ENCODE data around the gene PSKH1. TPM values are rescaled to one million over a fixed set of nuclear protein-coding genes. Genes with fewer than 3 reads are reported as not detected.

The PSKH1 gene
- total RNA-seq, 2 experiments from 2014 or later, result 11.4 to 13.3 TPM

DNA sequence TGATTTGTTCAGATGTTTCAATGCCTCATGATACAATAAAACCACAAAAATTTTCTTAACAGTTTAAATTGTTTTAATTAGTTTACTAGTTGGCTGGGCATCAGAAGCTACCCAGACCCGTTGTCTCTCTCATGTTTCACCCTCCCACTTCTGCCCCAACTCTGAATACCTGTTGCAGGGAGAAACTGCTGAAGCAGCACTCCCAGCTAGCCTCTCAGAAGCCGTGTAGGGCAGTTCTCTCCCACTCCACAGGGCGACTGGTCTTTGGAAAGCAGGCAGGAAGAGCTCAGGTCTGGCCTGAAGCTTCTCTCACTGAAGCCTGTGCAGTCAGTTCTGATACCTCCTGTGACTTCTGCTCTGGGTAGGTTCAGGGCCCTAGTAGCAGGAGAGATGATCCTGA lies 21.8 kb upstream of the PSKH1 start:
- CTCF ChIA-PET, result interaction anchor here (0.7 to 1.2 kb wide), 2 partner anchors 22 to 55 kb away, joined by 3 to 8 read pairs; no protein-coding TSS in a partner anchor
- ATAC-seq (ENCODE audit: poor library complexity), result no peak

DNA sequence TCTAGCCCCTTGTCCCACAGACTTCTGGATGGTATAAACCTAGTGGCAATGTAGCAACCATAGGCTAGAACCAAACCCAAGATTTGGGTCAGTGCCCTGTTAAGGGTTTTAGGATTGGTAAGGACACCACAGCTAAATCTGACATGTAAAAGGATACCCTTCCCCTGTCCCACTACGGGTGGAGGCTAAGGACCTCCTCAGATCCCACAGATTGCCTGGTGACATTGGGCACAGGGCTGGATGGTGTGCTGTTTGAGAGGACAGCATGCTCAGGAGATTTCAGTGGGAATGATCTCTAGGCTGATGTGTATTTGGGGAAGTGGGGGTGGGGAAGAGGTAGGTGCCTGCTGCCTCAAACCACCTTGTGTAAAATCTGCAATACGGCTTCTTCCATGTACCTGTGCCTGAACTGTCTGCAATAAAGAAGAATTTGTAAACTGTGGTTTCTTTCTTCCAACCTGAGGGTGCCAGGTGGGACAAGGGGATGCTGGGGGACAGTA lies 20.9 kb upstream of the PSKH1 start:
- Histone ChIP-seq H3K27me3 (ENCODE audit: control insufficient read depth in 1 of 2, insufficient read depth in 2 of 2, low read length in 2 of 2) (no peaks in the 10 kb centered on the region), H3K4me3 (ENCODE audit: low read length) (peak overlapping the region; percentile 99), H3K27ac (ENCODE audit: low read depth in 1 of 2, low read length in 2 of 2) (peak overlapping the region; percentile 82 to 93), H3K36me3 (ENCODE audit: insufficient read depth, low read length) (peaks cover 45% of the 10 kb centered on the region), H3K9me3 (ENCODE audit: control insufficient read depth in 1 of 2, insufficient read depth in 1 of 2, low read length in 2 of 2) (no peaks in the 10 kb centered on the region), H3K4me1 (ENCODE audit: insufficient read depth, low read length) (peaks cover 44% of the 10 kb centered on the region)
- Mint-ChIP-seq H3K27ac (peak overlapping the region; percentile 89), H3K4me1 (ENCODE audit: low read depth) (peaks cover 35% of the 10 kb centered on the region), H3K36me3 (ENCODE audit: low read depth) (peaks cover 57% of the 10 kb centered on the region), H3K4me3 (peak overlapping the region; percentile 96), H3K27me3 (no peaks in the 10 kb centered on the region), H3K9me3 (no peaks in the 10 kb centered on the region)
- intact Hi-C loops (cut with DNase I, micrococcal nuclease), result loop anchor here in 1 of 2 experiments (1.0 to 5.0 kb wide), 3 partner anchors 21 to 40 kb away; partner anchors contain the start of genes CENPT and PSKH1
- ATAC-seq (ENCODE audit: poor library complexity), result no peak
- TF ChIP-seq, protein P1, sequence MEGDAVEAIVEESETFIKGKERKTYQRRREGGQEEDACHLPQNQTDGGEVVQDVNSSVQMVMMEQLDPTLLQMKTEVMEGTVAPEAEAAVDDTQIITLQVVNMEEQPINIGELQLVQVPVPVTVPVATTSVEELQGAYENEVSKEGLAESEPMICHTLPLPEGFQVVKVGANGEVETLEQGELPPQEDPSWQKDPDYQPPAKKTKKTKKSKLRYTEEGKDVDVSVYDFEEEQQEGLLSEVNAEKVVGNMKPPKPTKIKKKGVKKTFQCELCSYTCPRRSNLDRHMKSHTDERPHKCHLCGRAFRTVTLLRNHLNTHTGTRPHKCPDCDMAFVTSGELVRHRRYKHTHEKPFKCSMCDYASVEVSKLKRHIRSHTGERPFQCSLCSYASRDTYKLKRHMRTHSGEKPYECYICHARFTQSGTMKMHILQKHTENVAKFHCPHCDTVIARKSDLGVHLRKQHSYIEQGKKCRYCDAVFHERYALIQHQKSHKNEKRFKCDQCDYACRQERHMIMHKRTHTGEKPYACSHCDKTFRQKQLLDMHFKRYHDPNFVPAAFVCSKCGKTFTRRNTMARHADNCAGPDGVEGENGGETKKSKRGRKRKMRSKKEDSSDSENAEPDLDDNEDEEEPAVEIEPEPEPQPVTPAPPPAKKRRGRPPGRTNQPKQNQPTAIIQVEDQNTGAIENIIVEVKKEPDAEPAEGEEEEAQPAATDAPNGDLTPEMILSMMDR (IDR thresholded peaks at IDR 0.05), result no peak
- DNase-seq, result peak in 1 of 14 experiments; percentile 23
- ChIA-PET CTCF (interaction anchor here (1.2 kb wide), 1 partner anchor 56 kb away, joined by 8 read pairs; no protein-coding TSS in a partner anchor), POLR2A (interaction anchor here (1.0 to 1.5 kb wide), 5 partner anchors 20 to 66 kb away, joined by 3 to 8 read pairs (median 4); partner anchors contain the start of genes NUTF2, PSKH1, RANBP10 and TSNAXIP1)

More for the DNA sequence above, 21.8 kb upstream of the PSKH1 start:
- H3K4me1 Mint-ChIP-seq (ENCODE audit: low read depth), result peaks cover 35% of the 10 kb centered on the region
- Histone ChIP-seq H3K9me3 (ENCODE audit: control insufficient read depth in 1 of 2, insufficient read depth in 1 of 2, low read length in 2 of 2) (no peaks in the 10 kb centered on the region), H3K4me3 (ENCODE audit: low read length) (no peak overlapping the region), H3K27ac (ENCODE audit: low read depth in 1 of 2, low read length in 2 of 2) (no peak overlapping the region), H3K36me3 (ENCODE audit: insufficient read depth, low read length) (peaks cover 40% of the 10 kb centered on the region), H3K4me1 (ENCODE audit: insufficient read depth, low read length) (peaks cover 41% of the 10 kb centered on the region), H3K27me3 (ENCODE audit: control insufficient read depth in 1 of 2, insufficient read depth in 2 of 2, low read length in 2 of 2) (no peaks in the 10 kb centered on the region)
- peak overlapping the region; percentile 89 for H3K27ac Mint-ChIP-seq
- no peak for DNase-seq
- H3K36me3 Mint-ChIP-seq (ENCODE audit: low read depth), result peaks cover 54% of the 10 kb centered on the region
- H3K4me3 Mint-ChIP-seq, result peak overlapping the region; percentile 96
- H3K9me3 Mint-ChIP-seq, result no peaks in the 10 kb centered on the region
- TF ChIP-seq, protein P1 (IDR thresholded peaks at IDR 0.05), result no peak
- intact Hi-C loops (cut with DNase I, micrococcal nuclease), result loop anchor here in 1 of 2 experiments (5.0 kb wide), 1 partner anchor 39 kb away; no protein-coding TSS in a partner anchor
- no peaks in the 10 kb centered on the region for H3K27me3 Mint-ChIP-seq
- POLR2A ChIA-PET, result interaction anchor here (1.0 to 1.5 kb wide), 4 partner anchors 21 to 65 kb away, joined by 3 to 4 read pairs (median 4); partner anchors contain the start of genes PSKH1, RANBP10 and TSNAXIP1

DNA sequence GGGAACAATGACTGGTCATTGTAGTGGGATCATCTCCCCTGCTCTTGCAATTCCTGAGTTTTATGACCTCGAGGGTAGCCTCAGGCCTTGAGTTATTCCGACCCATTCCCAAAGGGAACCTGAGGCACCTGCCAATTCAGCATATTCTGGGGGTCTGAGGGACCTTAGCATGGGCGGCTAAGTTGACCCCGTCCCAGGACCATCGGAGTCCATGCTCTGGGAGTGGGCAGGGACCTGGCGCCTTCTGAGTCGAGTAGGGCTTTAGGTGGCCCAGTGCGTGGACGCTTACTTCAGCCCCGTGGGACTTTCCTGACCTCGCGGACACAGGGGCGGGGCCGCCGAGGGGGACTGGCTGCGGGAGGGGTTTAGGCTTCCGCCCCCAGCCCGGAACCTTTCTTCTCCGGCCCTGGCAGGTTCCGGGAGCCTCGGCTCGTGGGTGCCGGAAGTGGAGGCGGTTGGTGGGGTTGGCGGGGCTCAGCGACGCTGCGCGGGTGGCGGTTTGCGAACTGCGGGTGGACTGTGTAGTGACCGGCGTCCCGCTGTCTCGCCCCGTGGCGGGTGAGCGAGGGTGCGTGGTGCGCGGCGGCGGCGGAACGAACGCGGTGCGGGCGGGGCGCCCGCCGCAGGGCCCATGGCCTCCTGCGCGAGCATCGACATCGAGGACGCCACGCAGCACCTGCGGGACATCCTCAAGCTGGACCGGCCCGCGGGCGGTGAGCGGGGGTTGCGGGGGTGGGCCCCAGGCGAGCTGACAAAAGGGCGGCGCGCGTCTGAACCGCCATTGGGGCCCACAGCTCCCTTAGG lies 20.2 kb upstream of the PSKH1 start, which contains the start of gene EDC4:
Gene EDC4, plus strand, starts transcription at position 422 of the 804 bp plus-strand sequence. Its CDS starts 210 bp downstream, at position 632.
- CTCF ChIA-PET, result interaction anchor here (0.5 to 2.5 kb wide), 5 partner anchors 11 to 455 kb away, joined by 3 to 13 read pairs (median 4); partner anchors contain the start of gene NUTF2
- ATAC-seq (ENCODE audit: poor library complexity), result peak; percentile 93

More for the DNA sequence above, 20.2 kb upstream of the PSKH1 start, which contains the start of gene EDC4:
- Mint-ChIP-seq H3K27ac (peak within 1 kb of the TSS; percentile 89), H3K4me3 (peak within 1 kb of the TSS; percentile 96), H3K4me1 (ENCODE audit: low read depth) (peaks cover 35% of the 10 kb centered on the region), H3K27me3 (no peaks in the 10 kb centered on the region), H3K36me3 (ENCODE audit: low read depth) (peaks cover 64% of the 10 kb centered on the region), H3K9me3 (no peaks in the 10 kb centered on the region)
- POLR2A ChIA-PET, result interaction anchor here (0.5 to 1.7 kb wide), 15 partner anchors 9 to 859 kb away, joined by 3 to 10 read pairs (median 4); partner anchors contain the start of genes CTCF, GFOD2, NFATC3 and NUTF2
- intact Hi-C loops (cut with DNase I, micrococcal nuclease), result loop anchor here in 1 of 2 experiments (1.0 to 5.0 kb wide), 3 partner anchors 20 to 41 kb away; partner anchors contain the start of genes CENPT and PSKH1
- TF ChIP-seq, protein P1 (IDR thresholded peaks at IDR 0.05), result no peak
- DNase-seq, result peak; percentile 77 to 92 (median 84)
- Histone ChIP-seq H3K4me1 (ENCODE audit: insufficient read depth, low read length) (peaks cover 44% of the 10 kb centered on the region), H3K4me3 (ENCODE audit: low read length) (peak within 1 kb of the TSS; percentile 99), H3K27me3 (ENCODE audit: control insufficient read depth in 1 of 2, insufficient read depth in 2 of 2, low read length in 2 of 2) (no peaks in the 10 kb centered on the region), H3K9me3 (ENCODE audit: control insufficient read depth in 1 of 2, insufficient read depth in 1 of 2, low read length in 2 of 2) (no peaks in the 10 kb centered on the region), H3K36me3 (ENCODE audit: insufficient read depth, low read length) (peaks cover 49% of the 10 kb centered on the region), H3K27ac (ENCODE audit: low read depth in 1 of 2, low read length in 2 of 2) (peak within 1 kb of the TSS; percentile 82 to 93)

Data from CD4-positive, alpha-beta T cell (primary cell).